GM23248 (cell line): Measurements from ENCODE around the gene RBL2.
"Not testable (repeated sequence)": the region's sequence is repeated elsewhere in the genome, so short reads cannot be mapped to it uniquely, and the experiment has no call there.

Experiments used
- EZH2 ChIP-seq: fragments of 200-600 bp; sonication (generic); IDR thresholded peaks from 2 replicates; pipeline ENCODE4 v1.6.1; 2018; ENCODE audit warnings: antibody characterized with exemption, mild to moderate bottlenecking; ENCODE audit not compliant: insufficient read depth, poor library complexity, severe bottlenecking
- EZH2phosphoT487 ChIP-seq: fragments of 200-600 bp; sonication (generic); IDR thresholded peaks from 2 replicates; pipeline ENCODE4 v1.6.1; 2018; ENCODE audit warnings: antibody characterized with exemption, moderate library complexity, mild to moderate bottlenecking, low read depth; ENCODE audit not compliant: insufficient read depth

DNA sequence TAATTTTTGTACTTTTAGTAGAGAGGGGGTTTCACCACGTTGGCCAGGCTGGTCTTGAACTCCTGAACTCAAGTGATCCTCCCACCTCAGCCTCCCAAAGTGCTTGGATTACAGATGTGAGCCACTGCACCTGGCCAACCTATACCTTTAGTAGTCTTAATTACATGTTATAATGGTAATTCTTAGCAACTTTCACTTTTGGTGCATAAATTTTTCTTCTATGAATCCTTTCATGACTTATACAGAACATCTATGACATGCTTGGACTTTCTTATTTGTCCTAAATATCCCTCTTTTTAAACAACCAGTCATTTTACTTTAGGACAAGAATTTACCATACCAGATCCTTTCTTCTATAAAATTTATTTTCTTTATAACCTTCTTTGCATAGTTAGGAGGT is 10.3 kb upstream of the RBL2 start:
- TF ChIP-seq EZH2, EZH2phosphoT487: not testable (repeated sequence)
